Measurements from ENCODE around the gene RNF144A.

DNA sequence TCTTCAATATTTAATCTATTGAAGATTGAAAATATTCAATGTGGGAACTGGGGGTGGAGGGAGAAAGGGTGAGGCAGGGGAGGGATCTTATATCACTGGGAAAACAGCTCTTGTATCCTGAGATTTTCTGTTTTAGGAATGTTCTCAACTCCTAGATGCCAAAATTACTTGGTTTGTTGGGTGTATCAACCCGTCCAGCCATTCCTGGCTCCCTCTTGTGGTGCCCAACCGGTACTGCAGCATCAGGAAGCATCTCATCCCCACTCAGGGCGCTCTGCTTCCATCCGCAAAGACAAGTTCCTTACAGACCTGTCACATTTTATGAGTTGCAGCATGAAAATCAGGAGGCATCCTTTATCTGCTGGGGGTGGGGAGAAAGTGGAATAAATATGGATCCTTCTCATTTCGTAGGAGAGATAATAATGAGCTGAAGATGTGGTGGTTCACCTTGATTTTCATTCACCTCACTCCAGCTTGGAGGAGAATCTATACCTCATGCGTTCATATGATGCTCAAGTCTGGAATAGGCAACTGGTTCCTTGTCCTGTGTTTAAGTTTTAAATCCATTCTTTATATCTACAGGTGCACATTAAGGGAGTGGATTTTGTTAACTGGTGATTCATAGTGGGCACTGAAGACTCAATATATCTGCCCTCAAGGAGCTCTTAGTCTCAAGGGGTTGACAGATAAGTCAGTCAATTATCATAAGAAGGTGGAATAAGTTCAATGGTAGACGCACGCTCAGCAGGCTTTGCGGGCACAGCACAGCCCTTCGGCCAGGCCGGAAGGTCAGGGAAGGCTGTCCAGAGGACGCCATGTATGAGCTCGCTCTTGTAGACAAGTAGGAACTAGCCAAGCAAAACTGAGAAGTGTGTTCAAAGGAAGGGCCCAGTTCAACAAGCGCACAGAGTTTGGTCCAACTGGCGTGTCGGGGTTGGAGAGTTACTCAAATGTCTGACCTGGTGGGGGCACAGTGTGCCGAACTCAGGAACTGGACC is 127.3 kb downstream of the RNF144A start:
- TF ChIP-seq POLR2A (IDR thresholded peaks at IDR 0.05): no peak
- TF ChIP-seq, protein P1, sequence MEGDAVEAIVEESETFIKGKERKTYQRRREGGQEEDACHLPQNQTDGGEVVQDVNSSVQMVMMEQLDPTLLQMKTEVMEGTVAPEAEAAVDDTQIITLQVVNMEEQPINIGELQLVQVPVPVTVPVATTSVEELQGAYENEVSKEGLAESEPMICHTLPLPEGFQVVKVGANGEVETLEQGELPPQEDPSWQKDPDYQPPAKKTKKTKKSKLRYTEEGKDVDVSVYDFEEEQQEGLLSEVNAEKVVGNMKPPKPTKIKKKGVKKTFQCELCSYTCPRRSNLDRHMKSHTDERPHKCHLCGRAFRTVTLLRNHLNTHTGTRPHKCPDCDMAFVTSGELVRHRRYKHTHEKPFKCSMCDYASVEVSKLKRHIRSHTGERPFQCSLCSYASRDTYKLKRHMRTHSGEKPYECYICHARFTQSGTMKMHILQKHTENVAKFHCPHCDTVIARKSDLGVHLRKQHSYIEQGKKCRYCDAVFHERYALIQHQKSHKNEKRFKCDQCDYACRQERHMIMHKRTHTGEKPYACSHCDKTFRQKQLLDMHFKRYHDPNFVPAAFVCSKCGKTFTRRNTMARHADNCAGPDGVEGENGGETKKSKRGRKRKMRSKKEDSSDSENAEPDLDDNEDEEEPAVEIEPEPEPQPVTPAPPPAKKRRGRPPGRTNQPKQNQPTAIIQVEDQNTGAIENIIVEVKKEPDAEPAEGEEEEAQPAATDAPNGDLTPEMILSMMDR (IDR thresholded peaks at IDR 0.05): peak; percentile 90 to 94 (median 94)

Data from right lobe of liver (tissue), 4 donors.